ENCODE data around the gene CAMK2D. TPM values are rescaled to one million over a fixed set of nuclear protein-coding genes. Genes with fewer than 3 reads are reported as not detected.

Gene CAMK2D
- total and polyA plus RNA-seq, 8 donors = 8.8 to 155 (median 64.5) TPM

GRCh38 chr4:113634081-113634969 is 127.2 kb downstream of the CAMK2D start:
- H3K27ac ChIP-seq = peak overlapping the region in 4 of 5 donors; percentile 9 to 45 (median 23)
- WGBS, 5 donors = 32 to 67% (median 41%) methylated on average over 3 of the region's 3 CpGs

GRCh38 chr4:113633467-113633866 is 128.1 kb downstream of the CAMK2D start:
- H3K27me3 ChIP-seq = no peaks in the 10 kb centered on the region
- no peak overlapping the region for H3K4me3 ChIP-seq
- intact Hi-C loops (cut with DNase I; ENCODE audit: low total_unique reads) = no loop called here
- H3K9me3 ChIP-seq = no peaks in the 10 kb centered on the region
- peak overlapping the region in 1 of 5 donors; percentile 45 for H3K27ac ChIP-seq
- DNase-seq = no peak
- TF ChIP-seq POLR2AphosphoS5 (IDR thresholded peaks at IDR 0.05) (no peak), EP300 (IDR thresholded peaks at IDR 0.05) (no peak), POLR2A (IDR thresholded peaks at IDR 0.05) (no peak), CTCF (IDR thresholded peaks at IDR 0.05) (no peak)
- H3K36me3 ChIP-seq = no peaks in the 10 kb centered on the region
- H3K4me1 ChIP-seq = peaks cover 29 to 66% (median 56%) of the 10 kb centered on the region in 4 donors

More at GRCh38 chr4:113634081-113634969, 127.2 kb downstream of the CAMK2D start:
- Histone ChIP-seq H3K9me3 (no peaks in the 10 kb centered on the region), H3K4me1 (peaks cover 29 to 68% (median 61%) of the 10 kb centered on the region in 4 donors), H3K4me3 (no peak overlapping the region), H3K36me3 (no peaks in the 10 kb centered on the region), H3K27me3 (no peaks in the 10 kb centered on the region)
- no peak for DNase-seq
- no peak for TF ChIP-seq POLR2A (IDR thresholded peaks at IDR 0.05)
- TF ChIP-seq CTCF (IDR thresholded peaks at IDR 0.05) = no peak
- no peak for TF ChIP-seq EP300 (IDR thresholded peaks at IDR 0.05)
- TF ChIP-seq POLR2AphosphoS5 (IDR thresholded peaks at IDR 0.05) = no peak
- intact Hi-C loops (cut with DNase I; ENCODE audit: low total_unique reads) = no loop called here

- Histone ChIP-seq H3K4me3 (no peak overlapping the region), H3K36me3 (no peaks in the 10 kb centered on the region), H3K27me3 (no peaks in the 10 kb centered on the region), H3K9me3 (no peaks in the 10 kb centered on the region), H3K4me1 (peaks cover 5 to 29% (median 21%) of the 10 kb centered on the region in 4 donors), H3K27ac (no peak overlapping the region)
- WGBS, 5 donors = 50 to 70% (median 61%) methylated on average over 1 of the region's 1 CpG
- intact Hi-C loops (cut with DNase I; ENCODE audit: low total_unique reads) = no loop called here
- no peak for DNase-seq
- TF ChIP-seq POLR2AphosphoS5 (IDR thresholded peaks at IDR 0.05) = no peak
- no peak for TF ChIP-seq EP300 (IDR thresholded peaks at IDR 0.05)
- no peak for TF ChIP-seq CTCF (IDR thresholded peaks at IDR 0.05)
- TF ChIP-seq POLR2A (IDR thresholded peaks at IDR 0.05) = no peak
Observed at GRCh38 chr4:113628711-113629110, 132.8 kb downstream of the CAMK2D start.

- no peak for TF ChIP-seq CTCF (IDR thresholded peaks at IDR 0.05)
- no peak for TF ChIP-seq POLR2AphosphoS5 (IDR thresholded peaks at IDR 0.05)
- no peak for TF ChIP-seq EP300 (IDR thresholded peaks at IDR 0.05)
- TF ChIP-seq POLR2A (IDR thresholded peaks at IDR 0.05) = no peak
- H3K9me3 ChIP-seq = no peaks in the 10 kb centered on the region
- H3K27ac ChIP-seq = no peak overlapping the region
- intact Hi-C loops (cut with DNase I; ENCODE audit: low total_unique reads) = no loop called here
- H3K4me1 ChIP-seq = peaks cover 5 to 22% (median 13%) of the 10 kb centered on the region in 4 donors
- no peak overlapping the region for H3K4me3 ChIP-seq
- no peaks in the 10 kb centered on the region for H3K27me3 ChIP-seq
- H3K36me3 ChIP-seq = no peaks in the 10 kb centered on the region
- DNase-seq = no peak
Observed at GRCh38 chr4:113627321-113627720, 134.2 kb downstream of the CAMK2D start.

Data from stomach (tissue), 9 donors.